Muscle layer of colon (tissue), 2 donors: ENCODE measurements around the gene SEZ6L.

Experiments
- H3K27ac ChIP-seq: one replicate; pipeline ENCODE4 v1.7.0; 2013; ENCODE audit warnings: low read depth, mild to moderate bottlenecking, low read length, moderate library complexity
- H3K27me3 ChIP-seq, 2 donors: one replicate each; pipeline ENCODE4 v1.7.0; 2013; ENCODE audit warnings: low read length in 2 of 2, mild to moderate bottlenecking in 2 of 2; ENCODE audit not compliant: insufficient read depth in 2 of 2, control insufficient read depth in 1 of 2
- H3K36me3 ChIP-seq: one replicate; pipeline ENCODE4 v1.7.0; 2013; ENCODE audit warnings: mild to moderate bottlenecking, low read length; ENCODE audit not compliant: insufficient read depth
- H3K4me1 ChIP-seq: one replicate; pipeline ENCODE4 v1.7.0; 2013; ENCODE audit warnings: mild to moderate bottlenecking, low read length; ENCODE audit not compliant: insufficient read depth
- H3K4me3 ChIP-seq, 2 donors: one replicate each; pipeline ENCODE4 v1.7.0; 2013; ENCODE audit warnings: low read length in 2 of 2, low read depth in 1 of 2, mild to moderate bottlenecking in 1 of 2, moderate library complexity in 1 of 2
- H3K9ac ChIP-seq: one replicate; pipeline ENCODE4 v1.7.0; 2013; ENCODE audit warnings: low read length
- H3K9me3 ChIP-seq: one replicate; pipeline ENCODE4 v1.7.0; 2013; ENCODE audit warnings: mild to moderate bottlenecking, low read length
- donor health status: abdominal sarcoma.
- donor health status: Adenocarcinoma of cecum.

The SEZ6L gene

GRCh38 chr22:26324150-26324549, 154.9 kb downstream of the SEZ6L start:
- H3K27ac ChIP-seq = no peak overlapping the region
- H3K4me1 ChIP-seq = peaks cover 9% of the 10 kb centered on the region
- no peak overlapping the region for H3K4me3 ChIP-seq
- H3K9me3 ChIP-seq = no peaks in the 10 kb centered on the region
- peaks cover 3 to 21% of the 10 kb centered on the region in 2 donors for H3K27me3 ChIP-seq
- no peaks in the 10 kb centered on the region for H3K36me3 ChIP-seq
- no peak overlapping the region for H3K9ac ChIP-seq

- H3K27ac ChIP-seq = no peak overlapping the region
- H3K9ac ChIP-seq = no peak overlapping the region
- H3K4me1 ChIP-seq = peaks cover 9% of the 10 kb centered on the region
- H3K27me3 ChIP-seq = peaks cover 3 to 17% of the 10 kb centered on the region in 2 donors
- H3K4me3 ChIP-seq = no peak overlapping the region
- H3K36me3 ChIP-seq = no peaks in the 10 kb centered on the region
- no peaks in the 10 kb centered on the region for H3K9me3 ChIP-seq
Observed at GRCh38 chr22:26325641-26326040, 156.4 kb downstream of the SEZ6L start.

- H3K4me3 ChIP-seq = no peak overlapping the region
- H3K4me1 ChIP-seq = peaks cover 7% of the 10 kb centered on the region
- peaks cover 3 to 17% of the 10 kb centered on the region in 2 donors for H3K27me3 ChIP-seq
- H3K27ac ChIP-seq = no peak overlapping the region
- no peaks in the 10 kb centered on the region for H3K9me3 ChIP-seq
- H3K36me3 ChIP-seq = no peaks in the 10 kb centered on the region
- H3K9ac ChIP-seq = no peak overlapping the region
Observed at GRCh38 chr22:26326803-26327202, 157.5 kb downstream of the SEZ6L start.

- H3K27me3 ChIP-seq = peaks cover 3 to 17% of the 10 kb centered on the region in 2 donors
- no peak overlapping the region for H3K4me3 ChIP-seq
- no peaks in the 10 kb centered on the region for H3K36me3 ChIP-seq
- H3K9ac ChIP-seq = no peak overlapping the region
- H3K9me3 ChIP-seq = no peaks in the 10 kb centered on the region
- no peak overlapping the region for H3K27ac ChIP-seq
- H3K4me1 ChIP-seq = peaks cover 2% of the 10 kb centered on the region
Observed at GRCh38 chr22:26327306-26327705, 158.0 kb downstream of the SEZ6L start.

- H3K36me3 ChIP-seq = no peaks in the 10 kb centered on the region
- H3K9me3 ChIP-seq = no peaks in the 10 kb centered on the region
- H3K4me3 ChIP-seq = no peak overlapping the region
- peaks cover 3 to 17% of the 10 kb centered on the region in 2 donors for H3K27me3 ChIP-seq
- H3K4me1 ChIP-seq = no peaks in the 10 kb centered on the region
- H3K27ac ChIP-seq = no peak overlapping the region
- no peak overlapping the region for H3K9ac ChIP-seq
Observed at GRCh38 chr22:26328221-26328620, 159.0 kb downstream of the SEZ6L start.

GRCh38 chr22:26330971-26331625, 161.8 kb downstream of the SEZ6L start:
- Histone ChIP-seq H3K27ac (no peak overlapping the region), H3K4me3 (no peak overlapping the region), H3K4me1 (no peaks in the 10 kb centered on the region), H3K36me3 (no peaks in the 10 kb centered on the region), H3K27me3 (peaks cover 0 to 11% of the 10 kb centered on the region in 2 donors), H3K9ac (no peak overlapping the region), H3K9me3 (no peaks in the 10 kb centered on the region)

- H3K27ac ChIP-seq = no peak overlapping the region
- no peak overlapping the region for H3K4me3 ChIP-seq
- H3K36me3 ChIP-seq = no peaks in the 10 kb centered on the region
- H3K27me3 ChIP-seq = peaks cover 0 to 3% of the 10 kb centered on the region in 2 donors
- H3K9ac ChIP-seq = no peak overlapping the region
- no peaks in the 10 kb centered on the region for H3K9me3 ChIP-seq
- H3K4me1 ChIP-seq = no peaks in the 10 kb centered on the region
Observed at GRCh38 chr22:26333088-26333800, 164.0 kb downstream of the SEZ6L start.

- H3K4me1 ChIP-seq = no peaks in the 10 kb centered on the region
- H3K27ac ChIP-seq = no peak overlapping the region
- peaks cover 0 to 3% of the 10 kb centered on the region in 2 donors for H3K27me3 ChIP-seq
- H3K4me3 ChIP-seq = no peak overlapping the region
- no peaks in the 10 kb centered on the region for H3K36me3 ChIP-seq
- H3K9ac ChIP-seq = no peak overlapping the region
- H3K9me3 ChIP-seq = no peaks in the 10 kb centered on the region
Observed at GRCh38 chr22:26334232-26334631, 165.0 kb downstream of the SEZ6L start.

- Histone ChIP-seq H3K9me3 (no peaks in the 10 kb centered on the region), H3K27me3 (peaks cover 0 to 3% of the 10 kb centered on the region in 2 donors), H3K4me3 (no peak overlapping the region)
Observed at GRCh38 chr22:26336773-26337172, 167.5 kb downstream of the SEZ6L start.

GRCh38 chr22:26339755-26340154, 170.5 kb downstream of the SEZ6L start:
- no peak overlapping the region for H3K27ac ChIP-seq
- no peaks in the 10 kb centered on the region for H3K36me3 ChIP-seq
- H3K4me3 ChIP-seq = no peak overlapping the region
- H3K9me3 ChIP-seq = no peaks in the 10 kb centered on the region
- no peak overlapping the region for H3K9ac ChIP-seq
- no peaks in the 10 kb centered on the region for H3K4me1 ChIP-seq
- no peaks in the 10 kb centered on the region for H3K27me3 ChIP-seq

More at GRCh38 chr22:26336773-26337172, 167.5 kb downstream of the SEZ6L start:
- no peaks in the 10 kb centered on the region for H3K4me1 ChIP-seq
- no peak overlapping the region for H3K27ac ChIP-seq
- no peak overlapping the region for H3K9ac ChIP-seq
- H3K36me3 ChIP-seq = no peaks in the 10 kb centered on the region

- no peak overlapping the region for H3K4me3 ChIP-seq
- H3K9ac ChIP-seq = no peak overlapping the region
- peaks cover 3% of the 10 kb centered on the region for H3K9me3 ChIP-seq
- H3K27me3 ChIP-seq = no peaks in the 10 kb centered on the region
- no peaks in the 10 kb centered on the region for H3K4me1 ChIP-seq
- H3K36me3 ChIP-seq = no peaks in the 10 kb centered on the region
- H3K27ac ChIP-seq = no peak overlapping the region
Observed at GRCh38 chr22:26342745-26343410, 173.6 kb downstream of the SEZ6L start.
